GM18907 (cell line): Measurements from ENCODE around the gene MTHFR.

ENCODE experiments used
- ATAC-seq: cut with Tn5 transposase; IDR thresholded peaks from one replicate; pipeline ENCODE4 v1.9.1; 2021; ENCODE audit warnings: mild to moderate bottlenecking, moderate library complexity; ENCODE audit not compliant: unreplicated experiment

MTHFR gene

DNA sequence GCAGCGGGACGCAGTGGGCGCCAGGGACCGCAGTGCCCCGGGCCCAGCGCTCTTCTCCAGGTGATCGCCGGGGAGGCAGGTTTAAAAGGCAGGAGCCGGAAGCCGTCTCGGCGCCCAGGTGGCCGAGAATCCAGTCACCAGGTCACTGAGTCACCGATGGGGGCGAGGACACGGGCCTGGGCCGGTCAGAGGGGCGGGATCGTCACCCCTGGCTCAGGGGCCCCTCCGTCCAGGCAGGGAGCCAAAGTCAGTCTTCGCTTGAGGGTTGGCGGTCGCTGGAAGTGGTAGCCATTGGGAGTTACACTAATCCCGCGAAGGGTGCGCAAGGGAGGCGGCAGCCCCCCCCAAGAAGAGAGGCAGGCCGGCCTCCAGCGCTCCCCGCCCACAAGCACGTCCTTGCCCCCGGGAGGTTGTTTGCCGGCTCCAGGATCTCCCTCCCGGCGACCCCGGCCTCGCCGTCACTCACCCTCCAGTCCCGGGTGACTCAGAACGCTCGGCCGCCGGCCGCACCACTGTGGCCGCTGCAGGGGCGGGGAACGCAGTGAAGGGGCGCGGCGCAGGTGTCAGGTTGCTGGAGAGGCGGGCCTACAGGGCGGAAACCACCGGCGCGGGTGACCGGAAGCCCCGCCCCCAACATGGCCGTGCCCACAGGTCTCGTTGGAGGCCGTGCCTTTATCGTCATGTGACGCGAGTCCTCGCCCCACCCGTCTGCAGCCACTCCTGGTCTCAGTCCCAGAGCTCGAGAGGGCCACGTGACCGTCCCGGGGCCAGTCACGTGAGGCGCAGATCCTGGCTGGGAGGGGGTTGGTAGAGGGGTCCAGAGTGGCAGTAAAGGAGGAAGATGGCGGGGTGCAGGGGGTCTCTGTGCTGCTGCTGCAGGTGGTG lies at the start of gene MTHFR, which contains the start of gene CLCN6:
TSS of gene MTHFR (minus strand) at position 543 of the 885 bp plus-strand sequence. CDS start 2,848 bp downstream, outside the sequence.
TSS of gene CLCN6 (plus strand) at position 770 of the 885 bp plus-strand sequence. CDS start at position 842, 72 bp downstream.
- peak; percentile 86 for ATAC-seq

DNA sequence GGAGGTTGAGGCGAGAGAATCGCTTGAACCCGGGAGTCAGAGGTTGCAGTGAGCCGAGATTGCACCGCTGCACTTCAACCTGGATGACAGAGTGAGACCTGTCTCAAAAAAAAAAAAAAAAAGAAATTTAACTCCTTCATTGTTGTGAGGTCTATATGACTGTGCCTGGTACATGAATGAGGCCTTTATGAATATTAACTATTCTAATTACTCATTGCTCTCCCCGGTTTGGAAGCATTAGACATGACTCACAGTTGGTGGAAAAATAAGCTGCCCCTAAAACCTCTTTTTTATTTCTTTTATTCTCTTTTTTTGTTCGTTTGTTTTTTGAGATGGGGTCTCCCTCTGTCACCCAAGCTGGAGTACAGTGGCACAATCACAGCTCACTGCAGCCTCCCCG lies 49.7 kb upstream of the MTHFR start:
- no peak for ATAC-seq

DNA sequence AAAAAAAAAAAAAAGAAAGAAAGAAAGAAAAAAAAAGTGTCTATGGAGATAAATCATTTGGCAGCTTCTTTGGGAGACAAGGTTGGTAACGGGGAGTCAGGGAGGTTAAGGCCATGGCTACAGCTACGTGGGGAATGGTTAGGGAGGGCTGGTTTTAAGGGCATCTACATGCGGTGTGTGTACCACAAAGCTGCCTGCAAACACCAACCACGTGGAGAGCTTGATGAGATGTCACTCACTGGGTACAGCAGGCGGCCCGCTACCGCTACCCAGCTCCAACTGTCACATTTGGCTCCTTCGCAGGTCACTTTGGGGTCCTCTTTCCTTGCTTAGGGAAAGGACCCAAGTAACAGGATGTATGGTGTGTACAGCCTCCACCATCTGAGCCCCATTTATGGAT lies 48.8 kb upstream of the MTHFR start:
- no peak for ATAC-seq

DNA sequence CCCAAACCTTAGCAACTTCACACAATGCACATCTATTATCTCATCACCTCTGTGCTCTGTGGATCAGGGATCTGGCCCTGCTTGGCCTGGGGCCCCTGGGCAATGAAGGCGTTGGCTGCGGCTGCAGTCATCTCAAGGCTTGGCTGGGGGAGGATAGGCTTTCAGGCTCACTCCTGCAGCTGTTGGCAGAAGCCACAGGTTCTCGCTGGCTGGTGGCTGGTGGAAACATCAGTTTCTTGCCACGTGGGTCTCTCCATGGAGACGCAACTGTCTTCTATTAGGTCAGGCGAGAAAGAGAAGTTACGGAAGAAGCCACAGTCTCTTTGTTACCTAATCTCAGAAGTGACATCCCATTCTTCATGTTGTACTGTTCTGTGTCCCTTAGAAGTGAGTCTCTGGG lies 45.4 kb upstream of the MTHFR start:
- ATAC-seq = no peak

DNA sequence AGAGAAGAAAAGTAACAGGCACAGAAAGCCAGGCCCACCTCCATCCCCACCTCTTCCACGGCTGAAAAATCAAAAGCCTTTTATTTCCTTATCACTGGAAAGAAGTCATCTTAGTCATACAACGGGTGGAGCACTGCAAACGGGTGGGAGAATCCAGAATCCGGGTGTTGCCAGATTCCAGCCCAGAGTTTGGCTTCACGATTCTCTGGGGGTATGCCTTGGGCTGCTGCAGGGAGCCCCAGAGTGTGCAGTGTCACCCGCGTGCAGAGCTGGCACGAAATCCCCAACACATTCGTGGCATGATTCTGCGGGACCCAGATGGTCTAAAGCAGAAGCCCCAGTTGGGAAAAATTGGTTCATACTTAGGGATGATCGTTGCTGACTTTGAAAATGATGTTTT lies 44.4 kb upstream of the MTHFR start:
- ATAC-seq = no peak

DNA sequence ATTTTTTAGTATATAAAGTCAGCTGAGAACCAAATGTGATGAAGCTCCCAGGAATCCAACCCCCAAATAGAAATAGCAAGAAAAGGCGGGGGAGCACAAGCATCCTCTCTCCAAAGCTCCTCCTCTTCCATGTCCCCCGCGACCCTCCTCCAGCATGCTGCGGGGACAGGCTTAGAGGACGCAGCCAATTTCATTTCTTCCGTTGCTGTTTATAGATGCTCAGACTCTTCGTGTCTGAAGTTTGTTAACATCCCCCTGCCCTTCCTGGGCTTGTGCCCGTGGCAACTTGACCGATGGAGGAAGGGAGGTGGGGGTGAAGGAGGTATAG lies 42.6 kb upstream of the MTHFR start:
- ATAC-seq = no peak

DNA sequence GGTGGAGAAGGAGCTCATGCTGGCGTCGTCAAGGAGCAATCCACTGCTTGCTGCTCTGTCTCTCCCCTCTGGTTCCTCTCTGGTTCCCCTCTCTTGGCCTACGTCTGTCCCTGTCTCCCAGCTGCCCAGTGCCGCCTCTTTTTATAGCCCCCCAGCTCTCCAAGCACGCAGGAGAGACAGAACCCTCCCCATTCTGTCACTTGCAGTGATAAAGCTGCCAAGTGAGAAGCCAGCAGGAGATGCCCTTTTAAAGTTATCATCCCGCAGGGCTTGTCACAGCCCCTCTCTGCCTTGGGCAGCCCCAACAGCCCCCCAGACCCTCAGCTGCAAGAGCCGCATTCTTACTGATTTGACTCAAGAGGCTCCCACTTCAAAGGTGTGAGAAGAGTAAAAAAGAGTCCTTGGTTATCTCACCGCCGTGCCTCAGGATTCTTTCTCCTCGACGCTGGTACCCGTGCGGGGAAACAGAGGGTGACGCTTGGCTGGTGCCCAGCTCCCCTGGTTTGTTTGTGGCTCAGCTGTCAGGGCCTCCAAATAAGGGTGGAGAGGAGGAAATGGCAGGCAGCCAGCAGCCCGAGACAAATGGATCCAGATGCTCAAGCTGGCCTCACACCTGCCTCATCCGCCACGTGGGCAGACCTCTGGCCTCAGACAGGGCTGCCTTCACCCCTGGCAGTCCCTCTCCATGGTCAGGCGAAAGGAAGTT lies 42.1 kb upstream of the MTHFR start, which contains the start of gene NPPA:
TSS of gene NPPA (minus strand) at position 117 of the 706 bp plus-strand sequence. CDS start at position 18, 99 bp downstream.
- ATAC-seq = no peak

DNA sequence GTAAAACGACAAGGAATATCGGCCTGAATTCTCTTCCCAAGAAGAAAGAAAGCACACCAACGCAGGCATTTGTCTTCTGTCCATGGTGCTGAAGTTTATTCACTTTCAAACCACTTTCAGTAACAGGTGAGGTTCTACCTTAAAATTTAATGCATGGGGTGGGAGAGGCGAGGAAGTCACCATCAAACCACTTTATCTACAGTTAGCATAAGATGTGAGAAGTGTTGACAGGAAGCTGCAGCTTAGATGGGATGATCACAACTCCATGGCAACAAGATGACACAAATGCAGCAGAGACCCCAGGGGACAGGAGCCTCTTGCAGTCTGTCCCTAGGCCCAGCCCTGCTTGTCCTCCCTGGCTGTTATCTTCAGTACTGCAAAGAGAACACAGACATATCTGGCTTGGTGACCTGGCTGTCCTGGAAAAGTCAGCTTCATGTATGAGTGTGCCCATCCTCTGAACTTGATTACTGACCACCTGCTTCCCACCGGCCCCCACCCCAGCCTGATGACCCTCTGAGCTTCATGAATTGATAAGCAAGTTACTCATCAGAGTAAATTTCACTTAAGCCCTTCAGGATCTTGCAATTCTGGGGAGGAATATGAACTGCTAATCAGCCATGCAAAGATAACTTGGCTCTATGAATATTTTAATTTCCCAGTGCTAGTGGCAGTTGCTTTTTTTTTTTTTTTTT lies 40.0 kb upstream of the MTHFR start:
- ATAC-seq = no peak

DNA sequence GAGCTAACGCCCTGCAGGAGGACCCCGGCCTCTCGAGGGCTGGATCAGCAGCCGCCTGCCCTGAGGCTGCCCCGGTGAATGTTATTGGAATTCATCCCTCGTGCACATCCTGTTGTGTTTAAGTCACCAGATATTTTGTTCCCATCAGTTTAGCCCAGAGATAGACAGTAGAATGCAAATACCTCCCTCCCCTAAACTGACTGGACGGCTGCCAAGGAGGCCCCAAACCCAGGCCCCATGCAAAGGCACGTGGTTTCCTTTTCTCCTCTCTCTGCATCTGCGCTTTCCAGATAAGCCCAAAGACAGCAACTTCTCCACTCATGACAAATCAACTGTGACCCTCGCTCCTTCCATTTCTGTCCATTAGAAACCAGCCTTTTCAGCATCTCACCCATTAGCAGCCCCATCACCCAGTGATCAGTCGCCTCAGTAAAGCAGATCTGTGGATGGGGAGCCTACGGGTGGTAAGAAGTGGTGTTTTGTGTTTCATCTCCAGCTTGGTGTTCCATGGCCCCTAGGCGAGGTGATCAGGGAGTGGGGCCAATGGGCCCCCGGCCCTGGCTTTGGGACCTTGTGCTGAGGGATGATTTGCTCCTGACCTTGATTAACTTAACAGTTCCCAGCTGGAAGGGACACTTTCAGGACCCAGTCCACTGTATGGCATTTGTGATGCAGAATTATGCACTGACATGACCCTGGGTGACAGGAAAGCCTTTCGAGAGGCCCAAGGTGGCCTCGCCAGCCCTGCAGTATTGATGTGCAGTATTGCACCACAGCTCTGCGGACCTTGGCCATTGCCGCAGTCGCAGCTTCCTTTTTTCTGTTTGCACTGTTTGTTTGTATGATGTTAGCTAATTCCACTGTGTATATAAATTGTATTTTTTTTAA lies 36.6 kb upstream of the MTHFR start:
- no peak for ATAC-seq

DNA sequence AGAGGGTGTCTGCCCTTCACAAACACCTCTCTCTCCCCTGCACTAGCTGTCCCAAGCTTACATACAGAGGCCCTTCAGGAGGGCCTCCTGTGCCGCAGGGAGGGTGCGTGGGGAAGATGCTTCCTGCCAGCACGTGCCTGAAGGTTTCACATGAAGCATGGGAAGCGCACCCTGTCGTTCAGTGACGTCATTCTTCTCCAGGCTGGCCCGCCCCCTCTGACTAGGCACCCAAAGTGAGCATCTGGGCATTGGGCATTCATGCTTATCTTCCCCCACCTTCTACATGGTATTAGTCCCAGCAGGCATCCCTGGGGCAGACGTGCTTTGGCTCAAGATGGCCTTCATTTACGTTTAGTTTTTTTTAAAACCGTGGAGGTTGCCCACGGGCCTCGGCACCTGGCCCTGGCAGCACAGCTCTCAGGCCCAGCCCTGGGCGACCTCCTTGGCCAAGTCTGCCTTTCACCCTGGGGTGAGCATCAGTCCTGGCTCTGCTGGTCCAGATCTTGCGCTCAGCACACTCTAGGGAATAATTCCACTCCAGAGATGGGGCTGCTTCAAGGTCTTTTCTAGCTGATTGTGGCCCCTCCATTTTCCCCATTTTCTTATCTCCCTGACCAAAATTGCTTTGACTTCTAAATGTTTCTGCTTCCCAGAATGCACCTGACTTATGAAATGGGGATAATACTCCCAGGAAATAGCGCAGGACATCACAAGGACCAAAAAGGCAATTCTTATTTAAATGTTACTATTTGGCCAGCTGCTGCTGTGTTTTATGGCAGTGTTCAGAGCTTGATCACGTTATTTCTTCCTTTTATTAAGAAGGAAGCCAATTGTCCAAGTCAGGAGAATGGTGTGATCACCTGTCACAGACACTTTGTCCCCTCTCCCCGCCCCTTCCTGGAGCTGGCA lies 35.7 kb upstream of the MTHFR start:
- no peak for ATAC-seq

DNA sequence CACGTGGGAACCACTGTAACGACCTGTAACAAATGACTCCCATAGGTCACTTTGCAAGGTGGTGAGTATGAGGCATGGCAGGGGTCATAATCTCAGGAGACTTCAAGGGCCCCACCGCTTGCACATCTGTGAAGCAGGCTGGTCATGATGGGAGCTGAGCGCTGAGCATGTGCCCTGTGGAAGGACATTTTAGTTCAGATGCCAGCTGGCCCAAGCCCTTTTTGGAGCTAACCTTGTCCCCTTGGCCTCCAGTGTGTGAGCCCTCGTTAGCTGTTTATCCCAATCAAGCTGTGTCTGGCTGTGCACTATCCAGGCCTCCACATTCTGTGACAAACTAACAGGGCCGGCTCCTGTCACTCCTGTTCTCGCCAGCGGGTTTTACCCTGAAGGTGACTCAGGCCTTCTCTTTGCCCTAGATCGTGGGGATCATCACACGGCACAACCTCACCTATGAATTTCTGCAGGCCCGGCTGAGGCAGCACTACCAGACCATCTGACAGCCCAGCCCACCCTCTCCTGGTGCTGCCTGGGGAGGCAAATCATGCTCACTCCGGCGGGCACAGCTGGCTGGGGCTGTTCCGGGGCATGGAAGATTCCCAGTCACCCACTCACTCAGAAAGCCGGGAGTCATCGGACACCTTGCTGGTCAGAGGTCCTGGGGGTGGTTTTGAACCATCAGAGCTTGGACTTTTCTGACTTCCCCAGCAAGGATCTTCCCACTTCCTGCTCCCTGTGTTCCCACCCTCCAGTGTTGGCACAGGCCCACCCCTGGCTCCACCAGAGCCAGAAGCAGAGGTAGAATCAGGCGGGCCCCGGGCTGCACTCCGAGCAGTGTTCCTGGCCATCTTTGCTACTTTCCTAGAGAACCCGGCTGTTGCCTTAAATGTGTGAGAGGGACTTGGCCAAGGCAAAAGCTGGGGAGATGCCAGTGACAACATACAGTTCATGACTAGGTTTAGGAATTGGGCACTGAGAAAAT lies 34.3 kb upstream of the MTHFR start:
- ATAC-seq = no peak

DNA sequence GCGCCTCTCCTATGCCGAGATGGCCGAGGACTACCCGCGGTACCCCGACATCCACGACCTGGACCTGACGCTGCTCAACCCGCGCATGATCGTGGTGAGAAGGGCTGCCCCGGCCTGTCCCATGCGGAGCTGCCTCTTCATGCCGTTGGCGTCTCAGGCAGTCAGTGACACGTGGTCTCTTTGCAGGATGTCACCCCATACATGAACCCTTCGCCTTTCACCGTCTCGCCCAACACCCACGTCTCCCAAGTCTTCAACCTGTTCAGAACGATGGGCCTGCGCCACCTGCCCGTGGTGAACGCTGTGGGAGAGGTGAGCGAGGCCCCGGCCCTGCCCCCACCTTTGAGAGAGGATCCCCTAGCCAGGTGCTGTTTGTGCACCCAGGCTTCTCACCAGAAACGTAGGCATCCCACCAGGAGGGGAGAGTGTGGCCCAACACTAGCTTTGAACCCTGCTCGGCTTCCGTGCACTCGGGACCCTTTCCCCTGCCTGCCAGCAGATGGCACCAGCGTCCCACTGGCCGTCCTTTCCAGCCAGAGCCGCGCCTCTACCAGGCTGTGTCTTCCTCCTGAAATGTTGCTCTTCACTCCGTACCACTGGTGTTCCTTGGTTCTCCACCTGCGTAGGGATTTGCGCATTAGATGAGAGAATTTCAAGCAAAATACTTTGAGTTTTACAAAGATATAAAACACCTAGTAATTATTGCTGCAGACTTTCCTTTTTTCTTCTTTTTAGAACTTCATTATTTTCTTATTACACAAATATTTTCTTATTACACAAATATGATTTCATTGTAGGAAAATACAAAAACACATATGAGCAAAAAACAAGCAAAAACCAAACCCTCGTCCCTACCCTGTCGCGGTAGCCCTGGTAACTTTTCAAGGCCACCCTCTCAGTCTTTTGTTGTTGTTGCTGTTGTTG lies 32.8 kb upstream of the MTHFR start:
- ATAC-seq = no peak

DNA sequence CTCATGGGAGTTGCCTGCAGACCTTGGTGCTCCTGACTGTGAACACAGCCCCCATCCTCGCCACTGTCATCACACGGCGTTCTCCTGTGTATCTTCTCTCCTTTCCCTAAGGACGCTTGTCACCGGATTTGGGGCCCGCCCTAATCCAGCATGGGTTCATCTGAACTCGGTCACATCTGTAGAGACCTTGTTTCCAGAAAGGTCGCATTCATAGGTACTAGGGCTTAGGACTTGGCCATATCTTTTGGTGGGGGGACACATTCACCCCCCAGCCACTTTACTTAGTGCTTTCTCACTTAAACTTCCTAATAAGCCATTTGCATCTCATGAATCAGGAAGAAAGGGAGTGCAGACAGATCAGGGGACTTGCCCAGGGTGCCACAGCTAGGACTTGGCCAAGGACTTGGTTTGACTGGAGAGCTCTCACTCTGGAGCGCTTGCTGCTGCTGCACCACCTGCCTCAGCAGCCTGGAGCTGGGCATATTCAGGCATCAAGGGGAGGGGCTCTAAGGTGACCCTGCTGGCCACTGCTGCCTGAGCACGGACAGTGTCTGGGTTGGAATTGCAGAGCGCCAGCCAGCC lies 32.1 kb upstream of the MTHFR start:
- no peak for ATAC-seq

DNA sequence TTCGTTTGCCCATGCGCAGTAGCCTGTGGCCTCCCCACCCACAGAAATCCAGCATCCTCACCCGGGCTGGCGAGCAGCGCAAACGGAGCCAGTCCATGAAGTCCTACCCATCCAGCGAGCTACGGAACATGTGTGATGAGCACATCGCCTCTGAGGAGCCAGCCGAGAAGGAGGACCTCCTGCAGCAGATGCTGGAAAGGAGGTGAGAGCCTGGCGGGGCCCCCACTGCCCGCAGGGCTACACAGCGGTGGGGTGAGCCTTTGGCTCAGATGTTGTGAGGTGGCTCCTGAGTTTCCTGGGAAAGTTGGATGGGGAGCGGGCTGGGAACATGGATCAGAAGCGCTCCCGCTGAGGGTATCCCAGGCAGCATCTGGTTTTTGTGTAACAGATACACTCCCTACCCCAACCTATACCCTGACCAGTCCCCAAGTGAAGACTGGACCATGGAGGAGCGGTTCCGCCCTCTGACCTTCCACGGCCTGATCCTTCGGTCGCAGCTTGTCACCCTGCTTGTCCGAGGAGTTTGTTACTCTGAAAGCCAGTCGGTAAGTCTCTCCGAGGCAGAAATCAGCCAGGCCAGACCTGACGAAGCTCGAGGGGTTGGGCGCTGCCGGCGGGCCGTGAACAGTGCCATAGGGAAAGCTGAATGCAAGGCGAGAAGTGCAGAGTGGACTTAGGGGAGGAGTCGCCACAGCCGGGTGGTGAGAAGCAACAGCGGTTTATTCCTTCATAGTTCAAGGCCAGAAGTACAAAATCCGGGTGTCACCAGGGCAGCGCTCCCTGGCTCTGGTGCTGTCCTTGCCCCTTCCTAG lies 31.4 kb upstream of the MTHFR start:
- no peak for ATAC-seq

DNA sequence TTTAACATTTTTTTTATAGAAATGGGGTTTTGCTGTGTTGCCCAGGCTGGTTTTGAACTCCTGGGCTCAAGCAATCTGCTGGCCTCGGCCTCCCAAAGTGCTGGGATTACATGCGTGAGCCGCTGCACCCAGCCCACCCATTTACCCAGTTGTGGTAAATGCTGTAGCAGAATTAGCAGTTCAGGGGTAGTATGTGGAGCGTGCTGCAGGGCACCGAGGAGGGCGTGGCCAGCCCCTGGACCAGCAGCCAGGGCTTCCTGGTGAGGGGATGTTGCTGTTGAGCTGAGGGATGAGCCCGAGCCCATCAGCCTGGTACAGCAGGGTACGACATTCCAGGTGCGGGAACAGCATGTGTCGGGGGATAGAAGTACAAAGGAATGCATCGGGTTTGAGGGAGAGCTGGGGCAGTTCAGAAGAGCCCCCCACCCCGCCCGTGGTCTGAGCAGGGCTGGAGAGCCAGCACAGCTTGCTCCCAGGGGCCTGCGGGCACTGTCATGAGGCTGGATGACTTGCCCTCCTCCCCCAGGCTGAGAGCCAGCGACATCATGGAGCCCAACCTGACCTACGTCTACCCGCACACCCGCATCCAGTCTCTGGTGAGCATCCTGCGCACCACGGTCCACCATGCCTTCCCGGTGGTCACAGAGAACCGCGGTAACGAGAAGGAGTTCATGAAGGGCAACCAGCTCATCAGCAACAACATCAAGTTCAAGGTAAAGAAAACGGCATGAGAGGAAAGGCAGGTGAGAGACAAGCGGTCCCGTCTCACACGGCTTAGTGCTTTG lies 29.9 kb upstream of the MTHFR start:
- ATAC-seq = no peak
